ENCODE data around the gene VPS4B. TPM values are rescaled to one million over a fixed set of nuclear protein-coding genes. Genes with fewer than 3 reads are reported as not detected.

Gene VPS4B
- total RNA-seq, 1 donor from 2014 or later, result 44.5 TPM

DNA sequence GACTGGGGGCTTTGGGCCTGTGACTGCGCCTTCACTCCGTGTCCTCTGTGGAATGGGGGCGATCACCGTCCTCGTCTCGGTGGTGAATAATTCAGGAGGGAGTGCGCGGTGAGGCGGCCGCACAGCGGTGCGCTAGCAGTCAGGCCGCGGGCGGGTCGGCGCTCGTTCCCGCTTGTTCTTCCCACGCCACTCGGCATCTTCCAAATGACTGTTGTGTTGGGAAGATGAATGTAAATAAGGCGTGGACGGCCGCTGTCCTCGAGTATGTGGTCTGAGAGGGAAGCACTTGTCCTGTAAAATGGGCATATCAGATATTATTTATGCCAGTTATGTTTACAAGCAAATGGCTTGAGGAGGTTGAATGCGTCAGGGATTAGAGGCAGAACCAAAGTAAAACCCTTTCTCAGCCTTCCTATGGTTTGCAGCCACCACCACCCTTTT lies 608 bp upstream of the VPS4B start:
- H3K9me3 Mint-ChIP-seq (ENCODE audit: unreplicated experiment), result peaks cover 6% of the 10 kb centered on the region
- peaks cover 5% of the 10 kb centered on the region for H3K27me3 Mint-ChIP-seq (ENCODE audit: unreplicated experiment)
- H3K36me3 Mint-ChIP-seq (ENCODE audit: unreplicated experiment), result no peaks in the 10 kb centered on the region
- peak overlapping the region; percentile 99 for H3K27ac Mint-ChIP-seq (ENCODE audit: unreplicated experiment)
- TF ChIP-seq CTCF (IDR thresholded peaks at IDR 0.05; ENCODE audit: partially characterized antibody, unreplicated experiment), result peak; percentile 9
- peak; percentile 72 for DNase-seq
- peak overlapping the region; percentile 88 for H3K4me3 Mint-ChIP-seq (ENCODE audit: unreplicated experiment)
- H3K4me1 Mint-ChIP-seq (ENCODE audit: low read depth, unreplicated experiment), result peaks cover 3% of the 10 kb centered on the region

- peaks cover 6% of the 10 kb centered on the region for H3K9me3 Mint-ChIP-seq (ENCODE audit: unreplicated experiment)
- H3K27ac Mint-ChIP-seq (ENCODE audit: unreplicated experiment), result peak overlapping the region; percentile 81
- H3K4me1 Mint-ChIP-seq (ENCODE audit: low read depth, unreplicated experiment), result peaks cover 3% of the 10 kb centered on the region
- H3K4me3 Mint-ChIP-seq (ENCODE audit: unreplicated experiment), result peak overlapping the region; percentile 88
- peaks cover 5% of the 10 kb centered on the region for H3K27me3 Mint-ChIP-seq (ENCODE audit: unreplicated experiment)
- no peak for DNase-seq
- no peak for TF ChIP-seq CTCF (IDR thresholded peaks at IDR 0.05; ENCODE audit: partially characterized antibody, unreplicated experiment)
- no peaks in the 10 kb centered on the region for H3K36me3 Mint-ChIP-seq (ENCODE audit: unreplicated experiment)
These were observed 762 bp downstream of the VPS4B start for GRCh38 chr18:63421514-63421913.

- H3K4me3 Mint-ChIP-seq (ENCODE audit: unreplicated experiment), result no peak overlapping the region
- no peaks in the 10 kb centered on the region for H3K27me3 Mint-ChIP-seq (ENCODE audit: unreplicated experiment)
- peaks cover 4% of the 10 kb centered on the region for H3K36me3 Mint-ChIP-seq (ENCODE audit: unreplicated experiment)
- no peaks in the 10 kb centered on the region for H3K9me3 Mint-ChIP-seq (ENCODE audit: unreplicated experiment)
- no peak for DNase-seq
- H3K4me1 Mint-ChIP-seq (ENCODE audit: low read depth, unreplicated experiment), result no peaks in the 10 kb centered on the region
- H3K27ac Mint-ChIP-seq (ENCODE audit: unreplicated experiment), result no peak overlapping the region
- no peak for TF ChIP-seq CTCF (IDR thresholded peaks at IDR 0.05; ENCODE audit: partially characterized antibody, unreplicated experiment)
These were observed 9.3 kb downstream of the VPS4B start for GRCh38 chr18:63412953-63413352.

GRCh38 chr18:63410792-63411191 lies 11.5 kb downstream of the VPS4B start:
- no peaks in the 10 kb centered on the region for H3K4me1 Mint-ChIP-seq (ENCODE audit: low read depth, unreplicated experiment)
- H3K27me3 Mint-ChIP-seq (ENCODE audit: unreplicated experiment), result no peaks in the 10 kb centered on the region
- no peak for DNase-seq
- TF ChIP-seq CTCF (IDR thresholded peaks at IDR 0.05; ENCODE audit: partially characterized antibody, unreplicated experiment), result no peak
- peaks cover 4% of the 10 kb centered on the region for H3K36me3 Mint-ChIP-seq (ENCODE audit: unreplicated experiment)
- no peak overlapping the region for H3K4me3 Mint-ChIP-seq (ENCODE audit: unreplicated experiment)
- H3K27ac Mint-ChIP-seq (ENCODE audit: unreplicated experiment), result no peak overlapping the region
- H3K9me3 Mint-ChIP-seq (ENCODE audit: unreplicated experiment), result no peaks in the 10 kb centered on the region

DNA sequence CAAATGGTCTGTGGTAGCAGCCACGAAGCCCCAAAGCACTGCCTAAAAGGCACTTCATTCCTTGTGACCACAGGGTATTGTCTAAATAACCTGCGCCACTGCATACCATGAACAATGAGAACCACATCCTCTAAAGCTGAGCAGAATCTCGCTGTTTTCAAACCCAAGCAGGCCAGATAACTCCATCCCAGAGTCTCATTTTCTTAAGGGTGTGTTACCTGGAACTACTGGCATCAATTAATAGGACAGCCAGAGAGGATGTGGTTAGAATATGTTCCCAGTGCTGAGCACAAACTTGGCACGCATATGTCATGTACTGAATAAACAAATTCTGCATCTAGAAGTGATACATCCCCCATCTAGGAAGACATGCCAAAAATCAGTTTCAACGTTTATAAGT lies 13.0 kb downstream of the VPS4B start:
- peaks cover 4% of the 10 kb centered on the region for H3K36me3 Mint-ChIP-seq (ENCODE audit: unreplicated experiment)
- H3K27me3 Mint-ChIP-seq (ENCODE audit: unreplicated experiment), result no peaks in the 10 kb centered on the region
- H3K4me3 Mint-ChIP-seq (ENCODE audit: unreplicated experiment), result no peak overlapping the region
- no peak overlapping the region for H3K27ac Mint-ChIP-seq (ENCODE audit: unreplicated experiment)
- H3K4me1 Mint-ChIP-seq (ENCODE audit: low read depth, unreplicated experiment), result no peaks in the 10 kb centered on the region
- no peak for DNase-seq
- no peaks in the 10 kb centered on the region for H3K9me3 Mint-ChIP-seq (ENCODE audit: unreplicated experiment)
- TF ChIP-seq CTCF (IDR thresholded peaks at IDR 0.05; ENCODE audit: partially characterized antibody, unreplicated experiment), result no peak

Measured in glutamatergic neuron (in vitro differentiated cells).